CD4-positive, alpha-beta T cell treated with Interferon alpha-2 for 1 hour (primary cell): ENCODE data around the gene FBXO47.

Experiments
- DNase-seq, 2 donors: peaks; one replicate each; pipeline ENCODE4 v3.0.0-alpha.2; 2020 to 2022

FBXO47 gene

GRCh38 chr17:38899421-38899820 lies 67.8 kb downstream of the FBXO47 start:
- no peak for DNase-seq

GRCh38 chr17:38898812-38899348 lies 68.3 kb downstream of the FBXO47 start:
- DNase-seq, result peak; percentile 78 to 84

GRCh38 chr17:38898291-38898679 lies 68.9 kb downstream of the FBXO47 start:
- DNase-seq, result peak in 1 of 2 donors; percentile 42

- DNase-seq, result no peak
These were observed 69.4 kb downstream of the FBXO47 start for GRCh38 chr17:38897671-38898290.

- DNase-seq, result no peak
These were observed 70.0 kb downstream of the FBXO47 start for GRCh38 chr17:38897176-38897575.

GRCh38 chr17:38896346-38896954 lies 70.8 kb downstream of the FBXO47 start:
- DNase-seq, result no peak

- no peak for DNase-seq
These were observed 72.9 kb downstream of the FBXO47 start for GRCh38 chr17:38894276-38894675.

GRCh38 chr17:38893607-38894006 lies 73.6 kb downstream of the FBXO47 start:
- DNase-seq, result peak; percentile 24 to 45

- no peak for DNase-seq
These were observed 74.1 kb downstream of the FBXO47 start for GRCh38 chr17:38893113-38893512.

GRCh38 chr17:38892620-38893019 lies 74.6 kb downstream of the FBXO47 start:
- DNase-seq, result no peak

GRCh38 chr17:38892083-38892482 lies 75.1 kb downstream of the FBXO47 start:
- DNase-seq, result no peak

GRCh38 chr17:38891441-38891840 lies 75.8 kb downstream of the FBXO47 start:
- no peak for DNase-seq

- peak in 1 of 2 donors; percentile 47 for DNase-seq
These were observed 76.8 kb downstream of the FBXO47 start for GRCh38 chr17:38890410-38890746.

- no peak for DNase-seq
These were observed 77.3 kb downstream of the FBXO47 start for GRCh38 chr17:38889745-38890409.

- no peak for DNase-seq
These were observed 78.4 kb downstream of the FBXO47 start for GRCh38 chr17:38888842-38889241.

GRCh38 chr17:38886643-38887010 lies 80.6 kb downstream of the FBXO47 start:
- no peak for DNase-seq
